Measurements from ENCODE around the gene STK26. TPM values are rescaled to one million over a fixed set of nuclear protein-coding genes. Genes with fewer than 3 reads are reported as not detected.

STK26 gene
- total and polyA plus RNA-seq, 2 of the 4 experiments (the other 2 are of a cell fraction), result 0.17 to 0.18 TPM

GRCh38 chrX:132022967-132023895, at the start of gene STK26 (continued):
- TF ChIP-seq FOS (IDR thresholded peaks at IDR 0.05; ENCODE audit: low read depth, low read length) (no peak), SMC3 (IDR thresholded peaks at IDR 0.05; ENCODE audit: low read depth, low read length) (no peak), NFE2L2 (IDR thresholded peaks at IDR 0.05; ENCODE audit: low read depth, low read length) (no peak)

- H4K5ac ChIP-seq (ENCODE audit: low read depth, low read length), result no peak overlapping the region
- DNase-seq, result no peak
- H3K4me1 ChIP-seq (ENCODE audit: control insufficient read depth, insufficient read depth, low read length), result no peaks in the 10 kb centered on the region
- ChIA-PET POLR2A (ENCODE audit: unreplicated experiment) (no interaction called here), CTCF (no interaction called here)
- no peak overlapping the region for H3K9ac ChIP-seq (ENCODE audit: low read depth, low read length)
- no peak overlapping the region for H2BK15ac ChIP-seq (ENCODE audit: low read depth, low read length)
- H3K27ac ChIP-seq (ENCODE audit: insufficient read depth, low read length), result no peak overlapping the region
- H4K20me1 ChIP-seq (ENCODE audit: insufficient read depth, low read length), result no peaks in the 10 kb centered on the region
- no peak overlapping the region for H3K18ac ChIP-seq (ENCODE audit: low read depth, low read length)
- H3K23ac ChIP-seq (ENCODE audit: low read depth, low read length), result no peak overlapping the region
- H3K79me1 ChIP-seq (ENCODE audit: low read depth in 1 of 2, low read length in 2 of 2), result no peaks in the 10 kb centered on the region
- no peak overlapping the region for H2AK5ac ChIP-seq (ENCODE audit: low read depth, low read length)
- no peak overlapping the region for H2AFZ ChIP-seq (replicated peaks; ENCODE audit: low read length, poor library complexity)
- no TSS peak for BruUV-seq (replicated peaks)
- dilution Hi-C loops (cut with HindIII; ENCODE audit: low sequenced_read_pairs, unreplicated experiment), result no loop called here
- TF ChIP-seq ELK1 (IDR thresholded peaks at IDR 0.05; ENCODE audit: borderline replicate concordance, low read depth, low read length), result no peak
- TF ChIP-seq SMC3 (IDR thresholded peaks at IDR 0.05; ENCODE audit: low read depth, low read length), result no peak
- TF ChIP-seq MXI1 (IDR thresholded peaks at IDR 0.05; ENCODE audit: borderline replicate concordance, low read depth, low read length), result no peak
- TF ChIP-seq RFX5 (IDR thresholded peaks at IDR 0.05; ENCODE audit: low read depth, low read length), result no peak
- no peak for TF ChIP-seq MAFK (IDR thresholded peaks at IDR 0.05; ENCODE audit: low read depth, low read length)
- TF ChIP-seq BHLHE40 (IDR thresholded peaks at IDR 0.05; ENCODE audit: low read depth, low read length), result no peak
- no peak for TF ChIP-seq MAZ (IDR thresholded peaks at IDR 0.05; ENCODE audit: borderline replicate concordance, low read depth, low read length)
- no peak for TF ChIP-seq CHD1 (IDR thresholded peaks at IDR 0.05; ENCODE audit: low read depth, low read length)
- no peak for TF ChIP-seq CEBPB (IDR thresholded peaks at IDR 0.05; ENCODE audit: low read depth, low read length)
- no peak for TF ChIP-seq FOS (IDR thresholded peaks at IDR 0.05; ENCODE audit: low read depth, low read length)
- no peaks in the 10 kb centered on the region for H3K9me1 ChIP-seq (ENCODE audit: insufficient read depth, low read length)
- no peak overlapping the region for H3K4me3 ChIP-seq (ENCODE audit: insufficient read depth, low read depth, low read length)
- H2BK5ac ChIP-seq (ENCODE audit: low read depth, low read length, poor library complexity, severe bottlenecking), result no peak overlapping the region
- H4K91ac ChIP-seq (ENCODE audit: insufficient read depth, low read depth, low read length), result no peak overlapping the region
- in situ Hi-C loops (cut with MboI; ENCODE audit: low sequenced_read_pairs), result no loop called here
- no peak overlapping the region for H2BK20ac ChIP-seq (ENCODE audit: low read depth, low read length)
- intact Hi-C loops (cut with micrococcal nuclease), result no loop called here
- H4K8ac ChIP-seq (ENCODE audit: low read depth in 2 of 2, low read length in 2 of 2), result no peak overlapping the region
- H3K27me3 ChIP-seq (ENCODE audit: control insufficient read depth, insufficient read depth, low read length), result peaks cover 8% of the 10 kb centered on the region
- H3K56ac ChIP-seq (ENCODE audit: extremely low read depth, insufficient read depth, low read length), result no peak overlapping the region
- no peaks in the 10 kb centered on the region; the same call in 1 of the 2 replicates for H3K9me3 ChIP-seq (ENCODE audit: control insufficient read depth, insufficient read depth, low read length)
- H3K14ac ChIP-seq (replicated peaks; ENCODE audit: low read depth, low read length), result no peak overlapping the region
- H2AK9ac ChIP-seq (replicated peaks; ENCODE audit: low read depth, low read length, poor library complexity), result no peak overlapping the region
- WGBS, 2 experiments (ENCODE audit: extremely low coverage in 2 of 2, insufficient read length in 1 of 2), result no CpG with 5 or more reads among the region's 2 CpGs
- H2BK120ac ChIP-seq (ENCODE audit: low read depth, low read length), result no peak overlapping the region
- H3K4ac ChIP-seq (ENCODE audit: low read depth, low read length), result no peak overlapping the region
- no peak overlapping the region for H3K4me2 ChIP-seq (ENCODE audit: low read depth, low read length)
- H3K36me3 ChIP-seq (ENCODE audit: control insufficient read depth, insufficient read depth, low read length), result no peaks in the 10 kb centered on the region
- no peak for ATAC-seq (ENCODE audit: low read depth)
Observed at GRCh38 chrX:131975851-131976250, 47.3 kb upstream of the STK26 start.
